GM21717 (cell line): ENCODE results near the gene ATP6V0D1.
"Not testable (repeated sequence)": the region's sequence is repeated elsewhere in the genome, so short reads cannot be mapped to it uniquely, and the experiment has no call there.

Source experiments
- ATAC-seq: cut with Tn5 transposase; IDR thresholded peaks from one replicate; pipeline ENCODE4 v1.9.1; 2021; ENCODE audit warnings: mild to moderate bottlenecking, moderate library complexity; ENCODE audit not compliant: unreplicated experiment

ATP6V0D1 gene

GRCh38 chr16:67429799-67430503 is 51.0 kb downstream of the ATP6V0D1 start:
- no peak for ATAC-seq

- no peak for ATAC-seq
These were observed 51.7 kb downstream of the ATP6V0D1 start for GRCh38 chr16:67429053-67429798.

- ATAC-seq = no peak
These were observed 52.7 kb downstream of the ATP6V0D1 start for GRCh38 chr16:67428146-67428731.

- no peak for ATAC-seq
These were observed 54.0 kb downstream of the ATP6V0D1 start for GRCh38 chr16:67426950-67427349.

DNA sequence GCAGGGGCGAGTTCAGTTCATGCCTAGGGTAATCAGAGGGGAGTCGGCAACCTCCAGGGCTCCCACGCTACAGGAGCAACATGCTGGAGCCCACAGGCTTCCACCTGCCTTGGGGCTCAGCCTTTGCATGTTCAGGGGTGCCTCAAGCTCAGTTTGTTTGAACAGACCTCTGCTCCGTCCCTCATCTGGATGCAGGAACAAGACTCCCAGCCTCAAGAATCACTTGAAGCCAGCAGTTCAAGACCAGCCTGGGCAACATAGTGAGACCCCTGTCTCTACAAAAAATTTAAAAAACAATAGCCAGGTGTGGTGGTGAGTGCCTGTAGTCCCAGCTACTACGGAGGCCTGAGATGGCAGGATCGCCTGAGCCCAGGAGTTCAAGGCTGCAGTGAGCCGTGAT is 54.9 kb downstream of the ATP6V0D1 start:
- no peak for ATAC-seq

DNA sequence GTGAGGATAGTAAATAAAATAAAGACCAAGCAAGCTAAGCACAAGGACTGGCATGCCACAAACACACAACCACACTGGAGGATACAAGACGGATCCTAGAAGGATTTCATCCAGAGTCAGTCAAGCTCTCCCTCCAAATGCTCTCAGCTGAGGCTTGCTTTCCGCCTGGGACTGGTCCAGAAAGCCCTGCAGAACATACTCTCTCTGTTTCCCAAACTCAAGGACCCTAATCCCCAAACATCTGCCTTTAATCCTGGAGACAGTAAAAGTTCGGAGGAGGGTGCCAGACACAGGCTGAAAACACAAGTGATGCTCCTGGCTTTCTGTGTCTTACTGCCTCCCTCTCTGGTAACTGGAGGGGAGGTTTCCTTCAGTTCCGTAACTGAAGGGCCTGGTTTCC is 55.4 kb downstream of the ATP6V0D1 start:
- no peak for ATAC-seq

DNA sequence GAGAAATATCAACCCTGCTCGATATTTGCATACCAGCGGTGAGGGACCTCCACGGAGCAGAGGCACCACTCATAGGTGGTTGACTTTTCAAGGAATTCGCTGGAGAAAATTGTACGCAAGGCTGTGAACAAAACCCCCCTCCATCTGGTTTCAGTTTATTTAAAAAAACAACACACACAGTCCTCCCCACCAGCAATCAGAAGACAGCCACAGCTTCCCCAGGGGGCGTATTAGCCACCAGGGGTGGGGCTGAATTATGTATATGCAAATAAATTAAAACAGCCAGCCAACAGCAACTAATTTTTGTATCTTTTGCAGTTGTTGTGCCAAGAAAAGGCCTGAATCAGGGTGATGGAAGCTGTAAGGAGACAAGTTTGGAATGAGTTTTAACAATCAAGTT is 55.9 kb downstream of the ATP6V0D1 start:
- no peak for ATAC-seq

- ATAC-seq = no peak
These were observed 56.7 kb downstream of the ATP6V0D1 start for GRCh38 chr16:67424261-67424615.

GRCh38 chr16:67423611-67424260 is 57.2 kb downstream of the ATP6V0D1 start:
- no peak for ATAC-seq

DNA sequence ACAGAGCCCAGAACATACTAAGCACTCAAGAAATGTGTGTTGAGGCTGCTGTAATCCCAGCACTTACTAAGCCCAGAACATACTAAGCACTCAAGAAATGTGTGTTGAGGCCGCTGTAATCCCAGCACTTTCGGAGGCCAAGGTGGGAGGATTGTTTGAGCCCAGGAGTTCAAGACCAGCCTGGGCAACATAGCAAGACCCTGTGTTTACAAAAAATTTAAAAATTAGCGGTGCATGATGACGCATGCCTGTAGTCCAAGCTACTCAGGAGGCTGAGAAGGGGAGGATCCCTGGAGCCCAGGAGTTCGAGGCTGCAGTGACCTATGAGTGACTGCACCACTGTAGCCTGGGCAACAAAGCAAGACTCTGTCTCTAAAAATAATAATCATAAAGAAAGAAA is 57.9 kb downstream of the ATP6V0D1 start:
- no peak for ATAC-seq

GRCh38 chr16:67421030-67421429 is 59.9 kb downstream of the ATP6V0D1 start:
- ATAC-seq = no peak

DNA sequence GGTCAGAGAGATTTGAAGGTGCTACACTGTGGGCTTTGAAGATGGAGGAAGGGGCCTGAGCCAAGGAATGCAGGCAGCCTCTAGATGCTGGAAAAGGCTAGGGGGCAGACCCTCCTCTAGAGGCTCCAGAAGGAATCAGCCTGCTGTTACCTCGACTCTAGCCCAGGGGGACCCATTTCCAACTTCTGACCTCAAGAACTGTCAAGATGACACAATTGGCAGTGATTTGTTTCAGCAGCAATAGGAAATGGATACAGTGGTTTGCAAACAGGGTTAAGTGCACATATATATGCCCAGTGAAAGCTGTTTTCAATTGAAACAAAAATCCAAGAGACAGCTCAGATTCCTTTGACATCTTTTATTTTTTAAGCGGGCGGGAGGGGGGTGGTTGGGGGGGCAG is 61.0 kb downstream of the ATP6V0D1 start:
- no peak for ATAC-seq

DNA sequence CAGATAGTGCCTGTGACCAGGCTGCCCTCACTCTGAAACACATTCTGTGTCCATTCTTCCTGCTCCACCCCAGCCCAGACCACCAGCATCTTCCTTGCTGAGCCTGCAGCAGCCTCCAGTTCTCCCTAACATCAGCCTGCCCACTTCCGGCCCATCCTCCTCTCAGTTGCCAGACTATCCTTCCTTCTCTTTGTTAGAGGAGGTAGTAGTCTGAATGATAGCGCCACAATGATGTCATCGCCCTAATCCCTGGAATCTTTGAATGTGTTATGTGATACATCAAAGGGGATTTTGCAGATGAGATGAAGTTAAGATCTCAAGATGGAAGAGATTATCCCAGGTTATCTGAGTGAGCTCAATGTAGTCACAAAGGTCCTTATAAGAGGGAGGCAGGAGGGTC is 61.5 kb downstream of the ATP6V0D1 start:
- ATAC-seq = no peak

- no peak for ATAC-seq
These were observed 63.5 kb downstream of the ATP6V0D1 start for GRCh38 chr16:67417333-67418061.

GRCh38 chr16:67415872-67416793 is 64.8 kb downstream of the ATP6V0D1 start, which contains the start of gene ZDHHC1:
ZDHHC1 (minus strand) TSS chr16:67416477; CDS start chr16:67407775, 8,702 bp downstream.
- no peak for ATAC-seq

- not testable (repeated sequence) for ATAC-seq
These were observed 65.5 kb downstream of the ATP6V0D1 start for GRCh38 chr16:67415421-67415820.

- ATAC-seq = no peak
These were observed 66.7 kb downstream of the ATP6V0D1 start for GRCh38 chr16:67413978-67414911.

DNA sequence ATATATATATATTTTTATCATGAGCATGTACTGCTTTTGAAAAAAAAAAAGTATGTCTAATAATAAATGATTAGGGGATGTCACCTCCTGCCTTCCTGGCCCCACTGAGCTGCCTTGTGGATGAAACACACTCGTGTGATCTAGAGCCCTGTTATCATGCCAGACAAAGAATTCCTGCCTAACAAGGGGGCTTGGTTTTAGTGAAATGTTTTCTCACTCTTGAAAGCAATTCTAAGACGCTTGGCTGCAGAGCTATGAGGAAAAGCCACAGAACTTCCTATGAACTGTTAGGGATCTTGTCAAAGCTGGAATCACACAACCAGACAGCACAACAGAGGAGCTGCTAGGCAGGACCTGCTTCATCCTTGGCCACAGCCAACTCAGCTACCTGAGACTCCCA is 68.7 kb downstream of the ATP6V0D1 start:
- no peak for ATAC-seq

DNA sequence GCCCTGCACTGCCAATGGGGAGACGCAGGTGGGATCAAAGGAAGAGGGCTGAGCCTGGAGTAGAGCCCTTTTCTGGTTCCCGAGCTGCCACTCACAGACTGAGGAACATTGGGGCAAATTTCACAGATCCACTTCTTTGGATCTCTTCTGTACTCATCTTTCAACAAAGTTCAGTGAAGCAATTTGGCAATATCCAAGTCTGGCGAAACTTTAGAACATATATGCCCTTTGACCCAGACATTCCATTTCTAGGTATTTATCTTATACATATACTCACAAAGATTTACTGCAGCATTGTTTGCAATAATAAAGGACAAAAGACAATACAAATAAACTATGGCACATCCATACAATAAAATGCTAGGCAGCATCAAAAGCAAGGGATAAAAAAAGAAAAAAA is 69.6 kb downstream of the ATP6V0D1 start:
- ATAC-seq = no peak
